H1 (cell line): ENCODE data around the gene BAIAP2L2. TPM values are rescaled to one million over a fixed set of nuclear protein-coding genes. Genes with fewer than 3 reads are reported as not detected.

Experiments
- CTCF ChIA-PET: fragments of 300-600 bp; sonication (Branson Sonifier 250); formaldehyde crosslinking; loops from one replicate; lab custom pipeline; 2021; ENCODE audit not compliant: partially characterized antibody; lab: Charles Lee
- POLR2A ChIA-PET: fragments of 300-600 bp; sonication (Branson Sonifier 250); formaldehyde crosslinking; loops from one replicate; lab custom pipeline; 2021; ENCODE audit warnings: inconsistent platforms; ENCODE audit not compliant: partially characterized antibody; lab: Charles Lee
- DNase-seq, 2 experiments: peaks; one replicate each; pipeline versions ENCODE4 v3.0.0 to v3.0.0-alpha.2; 2010 to 2022; ENCODE audit warnings: low spot score in 2 of 2, low read depth in 1 of 2, mixed read lengths in 1 of 2
- FAIRE-seq: peaks from 2 replicates; lab custom pipeline; 2011; peaks lifted over from hg19 to GRCh38; lab: Jason Lieb, UNC
- H2AFZ ChIP-seq: 2 replicates; pipeline ENCODE4 v1.8.1; 2012; ENCODE audit warnings: low read length, inconsistent platforms
- H2AK5ac ChIP-seq: 2 replicates; pipeline ENCODE4 v1.6.1; 2013; ENCODE audit warnings: low read depth, low read length
- H2BK120ac ChIP-seq: replicated peaks from 2 replicates; pipeline ENCODE3; 2013; ENCODE audit warnings: low read depth, low read length, inconsistent platforms
- H2BK12ac ChIP-seq: 2 replicates; pipeline ENCODE4 v1.6.1; 2013; ENCODE audit warnings: low read depth, low read length
- H2BK15ac ChIP-seq: 2 replicates; pipeline ENCODE4 v1.6.1; 2013; ENCODE audit warnings: low read length
- H2BK20ac ChIP-seq: 2 replicates; pipeline ENCODE4 v1.6.1; 2013; ENCODE audit warnings: low read length
- H2BK5ac ChIP-seq: 2 replicates; pipeline ENCODE4 v1.6.1; 2013; ENCODE audit warnings: low read depth, low read length
- H3K14ac ChIP-seq: 2 replicates; pipeline ENCODE4 v1.6.1; 2013; ENCODE audit warnings: inconsistent platforms; ENCODE audit not compliant: insufficient read length
- H3K18ac ChIP-seq: 2 replicates; pipeline ENCODE4 v1.6.1; 2013; ENCODE audit warnings: low read length; ENCODE audit errors: extremely low read depth
- H3K23ac ChIP-seq: 2 replicates; pipeline ENCODE4 v1.6.1; 2013; ENCODE audit warnings: inconsistent platforms; ENCODE audit not compliant: insufficient read length
- H3K23me2 ChIP-seq: 2 replicates; pipeline ENCODE4 v1.6.1; 2013; ENCODE audit warnings: low read depth, low read length
- H3K27ac ChIP-seq: 2 replicates; pipeline ENCODE4 v1.6.1; 2011; ENCODE audit warnings: low read depth, low read length, inconsistent platforms
- H3K27me3 ChIP-seq, 4 experiments: replicated peaks in 1 of 4; 1 replicate in 1 of 4; 2 replicates in 3 of 4; pipeline versions ENCODE4 v1.6.1 to v1.8.1; 2011 to 2013; ENCODE audit warnings: low read length in 3 of 4, mild to moderate bottlenecking in 3 of 4, inconsistent platforms in 2 of 4, mixed read lengths in 2 of 4, moderate library complexity in 1 of 4; ENCODE audit not compliant: control insufficient read depth in 3 of 4, insufficient read depth in 3 of 4; ENCODE audit errors: extremely low read depth in 1 of 4
- H3K36me3 ChIP-seq, 4 experiments: 2 replicates each; pipeline versions ENCODE4 v1.6.1 to v1.8.1; 2011 to 2013; ENCODE audit warnings: mild to moderate bottlenecking in 4 of 4, low read length in 3 of 4, moderate library complexity in 2 of 4, control low read depth in 1 of 4, inconsistent platforms in 1 of 4; ENCODE audit not compliant: insufficient read depth in 4 of 4, control insufficient read depth in 2 of 4
- H3K4ac ChIP-seq: replicated peaks from 2 replicates; pipeline ENCODE3; 2013; ENCODE audit warnings: low read length, low read depth, mixed read lengths, inconsistent platforms; ENCODE audit not compliant: insufficient read length
- H3K4me1 ChIP-seq, 4 experiments: replicated peaks in 1 of 4; 1 replicate in 1 of 4; 2 replicates in 3 of 4; pipeline versions ENCODE4 v1.6.1 to v1.8.1; 2011 to 2013; ENCODE audit warnings: low read length in 3 of 4, inconsistent platforms in 2 of 4, mixed read lengths in 1 of 4; ENCODE audit not compliant: insufficient read depth in 4 of 4, control insufficient read depth in 3 of 4
- H3K4me2 ChIP-seq, 2 experiments: 2 replicates each; pipeline versions ENCODE4 v1.6.1 to v1.8.1; 2011 to 2013; ENCODE audit warnings: low read depth in 2 of 2, low read length in 2 of 2, control low read depth in 1 of 2, inconsistent platforms in 1 of 2, mild to moderate bottlenecking in 1 of 2; ENCODE audit not compliant: insufficient read depth in 1 of 2
- H3K4me3 ChIP-seq, 4 experiments: fragments of 200-600, 300-600 bp in 1 of 4; sonication (generic), shearing (Covaris generic), sonication (Bioruptor Twin) in 1 of 4; 2 replicates each; pipeline versions ENCODE4 v1.5.1 to v1.8.1; 2011 to 2016; ENCODE audit warnings: low read length in 4 of 4, low read depth in 3 of 4, control low read depth in 2 of 4, inconsistent platforms in 2 of 4, mild to moderate bottlenecking in 2 of 4, mixed read lengths in 1 of 4, moderate library complexity in 1 of 4; ENCODE audit not compliant: insufficient read depth in 2 of 4; ENCODE audit errors: extremely low read depth in 1 of 4
- H3K56ac ChIP-seq: replicated peaks from 2 replicates; pipeline ENCODE3; 2013; ENCODE audit warnings: low read depth, mild to moderate bottlenecking, mixed read lengths, low read length, inconsistent platforms; ENCODE audit not compliant: insufficient read length
- H3K79me1 ChIP-seq: 2 replicates; pipeline ENCODE4 v1.6.1; 2013; ENCODE audit warnings: low read depth, low read length, control low read depth
- H3K79me2 ChIP-seq, 2 experiments: 2 replicates each; pipeline versions ENCODE4 v1.6.1 to v1.8.1; 2012 to 2013; ENCODE audit warnings: low read length in 2 of 2, mild to moderate bottlenecking in 2 of 2, inconsistent platforms in 1 of 2; ENCODE audit not compliant: insufficient read depth in 2 of 2, control insufficient read depth in 1 of 2
- H3K9ac ChIP-seq, 4 experiments: replicated peaks in 1 of 4; 1 replicate in 1 of 4; 2 replicates in 3 of 4; pipeline versions ENCODE4 v1.6.1 to v1.8.1; 2011 to 2013; ENCODE audit warnings: low read depth in 3 of 4, low read length in 3 of 4, control low read depth in 2 of 4, mild to moderate bottlenecking in 2 of 4, moderate library complexity in 2 of 4, inconsistent platforms in 1 of 4; ENCODE audit errors: extremely low read depth in 1 of 4
- H3K9me3 ChIP-seq, 2 experiments: 2 replicates each; pipeline versions ENCODE4 v1.6.1 to v1.8.1; 2012 to 2013; ENCODE audit warnings: mild to moderate bottlenecking in 2 of 2, moderate library complexity in 2 of 2, control low read depth in 1 of 2, inconsistent platforms in 1 of 2, low read depth in 1 of 2, low read length in 1 of 2, mixed read lengths in 1 of 2; ENCODE audit not compliant: insufficient read depth in 2 of 2
- H4K20me1 ChIP-seq, 2 experiments: replicated peaks in 1 of 2; 2 replicates each; pipeline versions ENCODE3 to v1.8.1; 2011 to 2013; ENCODE audit warnings: inconsistent platforms in 2 of 2, low read length in 2 of 2, mild to moderate bottlenecking in 1 of 2; ENCODE audit not compliant: insufficient read depth in 2 of 2, control insufficient read depth in 1 of 2
- H4K5ac ChIP-seq: 2 replicates; pipeline ENCODE4 v1.6.1; 2013; ENCODE audit warnings: low read length, low read depth, mixed read lengths, inconsistent platforms; ENCODE audit not compliant: insufficient read length
- H4K8ac ChIP-seq: 2 replicates; pipeline ENCODE4 v1.8.0; 2013; ENCODE audit warnings: mild to moderate bottlenecking, moderate library complexity, low read length, inconsistent platforms; ENCODE audit not compliant: insufficient read depth; ENCODE audit errors: extremely low read depth
- H4K91ac ChIP-seq: replicated peaks from 2 replicates; pipeline ENCODE3; 2013; ENCODE audit warnings: low read length, mixed read lengths, inconsistent platforms; ENCODE audit not compliant: insufficient read length
- ASH2L ChIP-seq: fragments of 200-600, 300-600 bp; sonication (generic); IDR thresholded peaks from one replicate; pipeline ENCODE4 v1.7.1; 2017; ENCODE audit warnings: low read length
- CEBPB ChIP-seq: IDR thresholded peaks from 2 replicates; pipeline ENCODE4 v1.6.1; 2012; ENCODE audit warnings: low read depth, low read length
- EZH2 ChIP-seq: fragments of 200-600 bp; sonication (generic); IDR thresholded peaks from 2 replicates; pipeline ENCODE4 v1.7.1; 2012; ENCODE audit warnings: low read depth, mild to moderate bottlenecking, moderate library complexity, low read length, inconsistent platforms; ENCODE audit not compliant: severe bottlenecking
- HDAC2 ChIP-seq, 2 experiments: fragments of 300-600 bp in 1 of 2; sonication (generic) in 1 of 2; IDR thresholded peaks; 2 replicates each; pipeline ENCODE4 v1.6.1; 2011 to 2012; ENCODE audit warnings: low read depth in 2 of 2, low read length in 2 of 2, mild to moderate bottlenecking in 2 of 2, moderate library complexity in 2 of 2, borderline replicate concordance in 1 of 2, inconsistent platforms in 1 of 2
- PHF8 ChIP-seq: fragments of 200-600 bp; sonication (generic); conservative IDR thresholded peaks from 2 replicates; pipeline ENCODE4 v1.7.1; 2012; ENCODE audit warnings: low read depth, mild to moderate bottlenecking, inconsistent platforms, low read length, moderate library complexity
- POLR2A ChIP-seq, 2 experiments: IDR thresholded peaks; 1 replicate in 1 of 2; 2 replicates in 1 of 2; pipeline ENCODE4 v1.6.1; 2011; ENCODE audit warnings: low read depth in 2 of 2, low read length in 2 of 2, mild to moderate bottlenecking in 2 of 2; ENCODE audit errors: control extremely low read depth in 1 of 2
- WGBS, 2 experiments: shearing (Covaris generic) in 1 of 2; methylation state at CpG; one replicate each; pipeline versions ENCODE4 v1.1.6 to v1.1.7; 2013 to 2015; ENCODE audit warnings: low lambda C conversion rate in 2 of 2, mixed read lengths in 2 of 2, inconsistent platforms in 1 of 2, low coverage in 1 of 2, missing lambda C conversion rate in 1 of 2; ENCODE audit not compliant: insufficient replicate concordance in 2 of 2, insufficient coverage in 1 of 2, insufficient read length in 1 of 2; ENCODE audit errors: extremely low coverage in 1 of 2, missing lambda C conversion rate in 1 of 2; 5-methylcytosine and 5-hydroxymethylcytosine counted together
- polyA plus RNA-seq, 7 experiments: library from polyadenylated mRNA; depleted of rRNA in 3 of 7; stranded (reverse) in 5 of 7; unstranded in 2 of 7; fragments of >200 nt in 5 of 7; fragments of 200-250 nt in 2 of 7; gene quantifications; 1 replicate in 5 of 7; 2 replicates in 1 of 7; 4 replicates in 1 of 7; pipeline versions ENCODE4 v1.2.1 to v1.2.3, GENCODE V29; 2011 to 2013; ENCODE audit warnings: missing spikeins in 2 of 7, mixed read lengths in 2 of 7
- total RNA-seq: library from RNA; stranded (reverse); fragmentation: NEBNext Ultra II Directional; extraction: Animal tissue kit (Norgen Biotek cat#: 25700); gene quantifications from 2 replicates; pipeline ENCODE4 v1.2.1, GENCODE V29; 2021

Gene BAIAP2L2
- total and polyA plus RNA-seq, 2 of the 8 experiments (the other 6 are each of a cell fraction or from before 2014, with no cell fraction given), result 5.4 to 10.0 TPM

GRCh38 chr22:38115423-38116205 is 5.1 kb upstream of the BAIAP2L2 start:
- CTCF ChIA-PET, result interaction anchor here (0.7 to 10.2 kb wide), 25 partner anchors 9 to 238 kb away, joined by 3 to 194 read pairs (median 6); partner anchors contain the start of genes C22orf23 and POLR2F
- Histone ChIP-seq H3K9ac (no peak overlapping the region), H3K79me1 (no peaks in the 10 kb centered on the region), H2BK12ac (peak overlapping the region; percentile 75; the same call in 1 of the 2 replicates), H2BK5ac (0 out of 2 replicates have a peak overlapping the region, but pooled peaks have one; percentile 60), H3K18ac (no peak overlapping the region), H4K91ac (no peak overlapping the region), H3K23ac (no peak overlapping the region), H4K20me1 (no peaks in the 10 kb centered on the region), H3K4me1 (peaks cover 0 to 6% (median 3%) of the 10 kb centered on the region in 4 experiments; a peak in 4 of 7 replicates), H2AK5ac (no peak overlapping the region), H2BK15ac (no peak overlapping the region; the same call in 1 of the 2 replicates), H3K36me3 (no peaks in the 10 kb centered on the region), H4K8ac (no peak overlapping the region), H3K4ac (no peak overlapping the region), H3K79me2 (no peaks in the 10 kb centered on the region), H2AFZ (no peak overlapping the region), H3K4me3 (no peak overlapping the region), H3K4me2 (no peak overlapping the region), H2BK20ac (peak overlapping the region; percentile 21; the same call in 1 of the 2 replicates), H3K14ac (no peak overlapping the region), H2BK120ac (no peak overlapping the region), H3K9me3 (no peaks in the 10 kb centered on the region), H3K27me3 (no peaks in the 10 kb centered on the region; a peak in 2 of 7 replicates), H3K23me2 (no peaks in the 10 kb centered on the region), H4K5ac (no peak overlapping the region), H3K56ac (no peak overlapping the region), H3K27ac (no peak overlapping the region)
- WGBS, 2 experiments, result 96% methylated on average over 30 of the region's 31 CpGs; no CpG with 5 or more reads in 1 of the 2 experiments
- TF ChIP-seq POLR2A (IDR thresholded peaks at IDR 0.05; ENCODE audit: control extremely low read depth in 1 of 2, low read depth in 2 of 2, low read length in 2 of 2) (no peak), PHF8 (no peak), ASH2L (no peak), CEBPB (no peak), EZH2 (no peak), HDAC2 (IDR thresholded peaks at IDR 0.05; ENCODE audit: borderline replicate concordance in 1 of 2, low read depth in 2 of 2, low read length in 2 of 2) (no peak)
- POLR2A ChIA-PET, result interaction anchor here (1.3 kb wide), 1 partner anchor 8 kb away, joined by 3 read pairs; no protein-coding TSS in a partner anchor
- DNase-seq, result no peak
- no peak for FAIRE-seq
